Nephron (organoid): ENCODE data around the gene GNAL.

Experiments used
- H3K27ac Mint-ChIP-seq, 3 experiments: 2 replicates each; pipeline ENCODE4 v1.8.0; 2020; ENCODE audit warnings: mixed read lengths in 3 of 3, mild to moderate bottlenecking in 2 of 3, moderate library complexity in 1 of 3
- H3K27me3 Mint-ChIP-seq: 2 replicates; pipeline ENCODE4 v1.8.0; 2021; ENCODE audit warnings: low read depth, mild to moderate bottlenecking, moderate library complexity, mixed read lengths
- H3K36me3 Mint-ChIP-seq: 2 replicates; pipeline ENCODE4 v1.8.0; 2020; ENCODE audit warnings: low read depth, mixed read lengths
- H3K4me1 Mint-ChIP-seq: 2 replicates; pipeline ENCODE4 v1.8.0; 2020; ENCODE audit warnings: mixed read lengths
- H3K4me3 Mint-ChIP-seq, 3 experiments: 2 replicates each; pipeline ENCODE4 v1.8.0; 2020; ENCODE audit warnings: mild to moderate bottlenecking in 3 of 3, mixed read lengths in 3 of 3, moderate library complexity in 2 of 3
- H3K9me3 Mint-ChIP-seq: 2 replicates; pipeline ENCODE4 v1.8.0; 2020; ENCODE audit warnings: mixed read lengths
- CTCF ChIP-seq, 3 experiments: fragments of 200-600 bp; sonication (generic); IDR thresholded peaks; one replicate each; pipeline ENCODE4 v1.5.0; 2021; ENCODE audit warnings: antibody characterized with exemption in 3 of 3; ENCODE audit not compliant: unreplicated experiment in 3 of 3

The GNAL gene

GRCh38 chr18:11808001-11808855 lies 119.2 kb downstream of the GNAL start:
- H3K4me1 Mint-ChIP-seq = no peaks in the 10 kb centered on the region
- no peak for TF ChIP-seq CTCF (IDR thresholded peaks at IDR 0.05; ENCODE audit: unreplicated experiment in 3 of 3)
- no peak overlapping the region for H3K4me3 Mint-ChIP-seq
- H3K9me3 Mint-ChIP-seq = no peaks in the 10 kb centered on the region
- H3K36me3 Mint-ChIP-seq = no peaks in the 10 kb centered on the region
- H3K27ac Mint-ChIP-seq = no peak overlapping the region
- no peaks in the 10 kb centered on the region for H3K27me3 Mint-ChIP-seq

DNA sequence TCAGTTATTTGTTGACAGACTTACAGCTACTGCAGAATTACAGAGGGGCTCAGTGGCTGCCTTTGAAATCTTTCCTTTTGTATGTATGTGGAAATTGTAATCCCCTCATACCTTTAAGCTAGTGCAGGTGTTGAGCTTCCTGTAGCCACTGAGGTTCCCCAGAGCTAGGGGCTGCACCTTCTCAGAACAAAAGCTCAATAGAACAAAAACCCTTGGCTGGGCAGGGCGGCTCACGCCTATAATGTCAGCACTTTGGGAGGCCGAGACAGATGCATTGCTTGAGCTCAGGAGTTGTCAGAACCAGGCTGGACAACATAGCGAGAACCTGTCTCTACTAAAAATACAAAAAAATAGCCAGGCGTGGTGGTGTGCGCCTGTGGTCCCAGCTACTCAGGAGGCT lies 120.8 kb downstream of the GNAL start:
- H3K27me3 Mint-ChIP-seq = no peaks in the 10 kb centered on the region
- H3K4me1 Mint-ChIP-seq = no peaks in the 10 kb centered on the region
- no peak for TF ChIP-seq CTCF (IDR thresholded peaks at IDR 0.05; ENCODE audit: unreplicated experiment in 3 of 3)
- no peaks in the 10 kb centered on the region for H3K36me3 Mint-ChIP-seq
- no peaks in the 10 kb centered on the region for H3K9me3 Mint-ChIP-seq
- H3K27ac Mint-ChIP-seq = no peak overlapping the region
- no peak overlapping the region for H3K4me3 Mint-ChIP-seq

- Mint-ChIP-seq H3K4me3 (no peak overlapping the region), H3K27me3 (no peaks in the 10 kb centered on the region), H3K27ac (no peak overlapping the region), H3K4me1 (no peaks in the 10 kb centered on the region), H3K9me3 (peaks cover 3% of the 10 kb centered on the region), H3K36me3 (no peaks in the 10 kb centered on the region)
- no peak for TF ChIP-seq CTCF (IDR thresholded peaks at IDR 0.05; ENCODE audit: unreplicated experiment in 3 of 3)
Measured at GRCh38 chr18:11810379-11810778, 121.3 kb downstream of the GNAL start.

DNA sequence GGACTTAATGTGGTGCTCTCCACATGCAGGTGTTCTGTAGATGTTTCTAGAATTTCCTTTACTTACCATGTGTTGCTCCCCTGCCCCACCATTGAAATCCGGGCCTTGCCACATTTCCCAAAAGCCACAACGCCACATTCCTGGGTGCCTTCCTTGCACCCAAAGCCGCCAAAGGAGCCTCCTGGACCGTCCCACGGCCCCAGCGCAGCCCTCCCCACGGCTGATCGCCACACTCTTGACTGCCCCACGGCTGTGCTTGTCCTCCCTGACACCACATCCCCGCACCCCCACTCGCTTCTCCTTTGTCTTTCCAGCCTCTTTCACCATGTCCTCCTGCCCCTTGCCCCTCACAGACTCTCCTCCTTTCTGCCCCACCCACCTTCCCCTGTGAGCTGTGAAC lies 121.9 kb downstream of the GNAL start:
- Mint-ChIP-seq H3K4me1 (no peaks in the 10 kb centered on the region), H3K9me3 (peaks cover 3% of the 10 kb centered on the region), H3K4me3 (no peak overlapping the region), H3K27me3 (no peaks in the 10 kb centered on the region), H3K27ac (no peak overlapping the region), H3K36me3 (no peaks in the 10 kb centered on the region)
- TF ChIP-seq CTCF (IDR thresholded peaks at IDR 0.05; ENCODE audit: unreplicated experiment in 3 of 3) = no peak

DNA sequence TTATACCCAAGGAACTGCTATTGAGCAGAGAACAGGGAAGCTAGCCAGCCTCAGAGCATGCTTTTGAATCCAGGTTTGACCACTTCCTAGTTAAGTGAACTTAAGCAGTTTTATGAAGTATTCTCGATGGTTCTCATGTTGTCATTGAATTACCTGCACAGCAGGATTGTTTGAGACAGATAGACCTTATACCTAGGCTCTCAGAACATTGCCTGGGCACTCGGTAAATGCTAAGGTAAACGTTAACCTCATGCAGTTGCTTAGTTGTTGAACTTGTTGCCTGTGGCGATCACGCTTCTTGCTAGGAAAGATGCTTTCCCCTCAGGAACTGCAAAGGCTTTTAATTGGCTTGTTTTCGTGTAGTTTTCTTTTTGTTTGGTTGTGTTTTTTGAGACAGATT lies 128.2 kb downstream of the GNAL start:
- TF ChIP-seq CTCF (IDR thresholded peaks at IDR 0.05; ENCODE audit: unreplicated experiment in 3 of 3) = no peak
- H3K4me1 Mint-ChIP-seq = no peaks in the 10 kb centered on the region
- no peak overlapping the region for H3K27ac Mint-ChIP-seq
- peaks cover 6% of the 10 kb centered on the region for H3K9me3 Mint-ChIP-seq
- H3K36me3 Mint-ChIP-seq = no peaks in the 10 kb centered on the region
- H3K27me3 Mint-ChIP-seq = no peaks in the 10 kb centered on the region
- no peak overlapping the region for H3K4me3 Mint-ChIP-seq
